Kidney epithelial cell (primary cell): ENCODE data around the gene TREML2. TPM values are rescaled to one million over a fixed set of nuclear protein-coding genes. Genes with fewer than 3 reads are reported as not detected.

Experiments
- DNase-seq: peaks from one replicate; pipeline ENCODE4 v3.0.0-alpha.2; 2010; ENCODE audit warnings: low read depth
- H3K27me3 ChIP-seq: 2 replicates; pipeline ENCODE4 v1.6.0; 2011; ENCODE audit warnings: low read length; ENCODE audit not compliant: control insufficient read depth, insufficient read depth
- H3K36me3 ChIP-seq: 2 replicates; pipeline ENCODE4 v1.5.1; 2011; ENCODE audit warnings: low read length; ENCODE audit not compliant: control insufficient read depth, insufficient read depth
- H3K4me3 ChIP-seq: 2 replicates; pipeline ENCODE4 v1.5.1; 2011; ENCODE audit warnings: low read depth, mild to moderate bottlenecking, control low read depth, low read length
- CTCF ChIP-seq: IDR thresholded peaks from 2 replicates; pipeline ENCODE4 v1.5.1; 2011; ENCODE audit warnings: mild to moderate bottlenecking, moderate library complexity, low read length, control low read depth, inconsistent platforms; ENCODE audit not compliant: insufficient read depth, poor library complexity, severe bottlenecking
- total RNA-seq: library from RNA; depleted of rRNA; stranded (reverse); fragments of >200 nt; gene quantifications from 2 replicates; pipeline ENCODE4 v1.2.3, GENCODE V29; 2015

TREML2 gene
- total RNA-seq, 1 donor from 2014 or later = 0.38 TPM

GRCh38 chr6:41170547-41171160, 30.3 kb downstream of the TREML2 start:
- no peak for TF ChIP-seq CTCF
- Histone ChIP-seq H3K4me3 (no peak overlapping the region), H3K36me3 (no peaks in the 10 kb centered on the region), H3K27me3 (no peaks in the 10 kb centered on the region)
- no peak for DNase-seq

- no peak overlapping the region for H3K4me3 ChIP-seq
- no peaks in the 10 kb centered on the region for H3K36me3 ChIP-seq
- TF ChIP-seq CTCF = no peak
- no peak for DNase-seq
- no peaks in the 10 kb centered on the region for H3K27me3 ChIP-seq
Measured at GRCh38 chr6:41167173-41167963, 33.6 kb downstream of the TREML2 start.

- no peak for DNase-seq
- TF ChIP-seq CTCF = no peak
- H3K4me3 ChIP-seq = no peak overlapping the region
- no peaks in the 10 kb centered on the region for H3K36me3 ChIP-seq
- no peaks in the 10 kb centered on the region for H3K27me3 ChIP-seq
Measured at GRCh38 chr6:41164551-41165120, 36.3 kb downstream of the TREML2 start.

- no peak overlapping the region for H3K4me3 ChIP-seq
- no peaks in the 10 kb centered on the region for H3K27me3 ChIP-seq
- no peak for TF ChIP-seq CTCF
- no peaks in the 10 kb centered on the region for H3K36me3 ChIP-seq
- DNase-seq = no peak
Measured at GRCh38 chr6:41163419-41163717, 37.6 kb downstream of the TREML2 start.

- no peaks in the 10 kb centered on the region for H3K27me3 ChIP-seq
- no peak for TF ChIP-seq CTCF
- DNase-seq = no peak
- no peak within 1 kb of the TSS for H3K4me3 ChIP-seq
- no peaks in the 10 kb centered on the region for H3K36me3 ChIP-seq
Measured at GRCh38 chr6:41162687-41163418, 38.1 kb downstream of the TREML2 start, which contains the start of gene TREM2. TREM2 (minus strand) TSS chr6:41163116; CDS start chr6:41163082, 34 bp downstream.
